Pancreas (tissue), 10 donors: ENCODE results near the gene TIMM17B. TPM values are rescaled to one million over a fixed set of nuclear protein-coding genes. Genes with fewer than 3 reads are reported as not detected.

ENCODE experiments used
- ATAC-seq, 4 donors: fragments of 200-7000 bp; cut with Tn5 transposase; one replicate each; pipeline versions ENCODE4 v1.8.0 to v1.9.1; 2020; ENCODE audit warnings: mild to moderate bottlenecking in 4 of 4, moderate library complexity in 4 of 4
- DNase-seq, 6 donors: peaks; one replicate each; pipeline ENCODE4 v3.0.0-alpha.2; 2020
- FAIRE-seq: peaks from 2 replicates; lab custom pipeline; 2012; peaks lifted over from hg19 to GRCh38; lab: Jason Lieb, UNC
- H3K27ac ChIP-seq, 4 donors: fragments of 200-600 bp; sonication (generic); 1 replicate in 3 of 4; 2 replicates in 1 of 4; pipeline versions ENCODE4 v1.5.0 to v1.8.0; 2020
- H3K27me3 ChIP-seq, 4 donors: fragments of 200-600 bp; one replicate each; pipeline ENCODE4 v1.8.0; 2021
- H3K36me3 ChIP-seq, 3 donors: fragments of 200-600 bp; sonication (generic) in 1 of 3; one replicate each; pipeline versions ENCODE4 v1.5.0 to v1.8.0; 2020 to 2021
- H3K4me1 ChIP-seq, 3 donors: fragments of 200-600 bp; one replicate each; pipeline ENCODE4 v1.8.0; 2021
- H3K4me3 ChIP-seq, 4 donors: fragments of 200-600 bp; sonication (generic) in 2 of 4; one replicate each; pipeline versions ENCODE4 v1.5.0 to v1.8.0; 2020 to 2021
- H3K9me3 ChIP-seq, 4 donors: fragments of 200-600 bp; one replicate each; pipeline ENCODE4 v1.8.0; 2021
- CTCF ChIP-seq, 4 donors: fragments of 200-600 bp; sonication (generic) in 3 of 4; IDR thresholded peaks; one replicate each; pipeline versions ENCODE4 v1.5.0 to v1.8.0; 2021; ENCODE audit warnings: antibody characterized with exemption in 4 of 4
- WGBS, 2 donors: extraction: QIAGEN DNeasy Blood & Tissue Kit; methylation state at CpG; one replicate each; pipeline ENCODE4 v1.1.7; 2013; 5-methylcytosine and 5-hydroxymethylcytosine counted together
- intact Hi-C, 3 donors: fragments of 100-400 bp; cut with DNase I; formaldehyde crosslinking; loops; one replicate each; pipeline versions ENCODE4 v1.11.1 to v1.14.2; 2022
- polyA plus RNA-seq, 2 donors: library from polyadenylated mRNA; stranded (reverse); fragments of 200-250 nt; gene quantifications; one replicate each; pipeline ENCODE4 v1.2.3, GENCODE V29; 2013
- total RNA-seq, 6 donors: library from RNA; stranded (reverse); fragmentation: NEBNext Ultra II Directional in 4 of 6; extraction: Animal tissue kit (Norgen Biotek cat#: 25700) in 4 of 6; gene quantifications; one replicate each; pipeline versions ENCODE4 v1.2.1 to v1.2.4, GENCODE V29; 2021 to 2023
- donor health status: healthy with polysubstance abuse.
- donor health status: DM: no; HTN: no; CAD: no; lungs with moderate emphysema.
- donor health status: DM: no; HTN: no; CAD: no.
- donor health status: control.
- donor health status: control.
- donor health status: Bipolar disorder and iron deficiency.
- donor health status: DM: yes; HTN: yes; CAD: no.
- donor health status: DM: no; HTN: no; CAD: no.
- donor health status: DM: no; HTN: no; CAD: no.
- donor health status: DM: yes; HTN: yes; CAD: no.

TIMM17B gene
- total and polyA plus RNA-seq, 8 donors: 15.7 to 48.9 (median 22.5) TPM

GRCh38 chrX:48939524-48940228 is 42.1 kb upstream of the TIMM17B start:
- Histone ChIP-seq H3K27me3 (no peaks in the 10 kb centered on the region), H3K27ac (no peak overlapping the region), H3K9me3 (no peaks in the 10 kb centered on the region), H3K4me1 (peaks cover 0 to 3% (median 0%) of the 10 kb centered on the region in 3 donors), H3K4me3 (no peak overlapping the region), H3K36me3 (no peaks in the 10 kb centered on the region)
- ATAC-seq (no peak), FAIRE-seq (no peak), DNase-seq (no peak)
- intact Hi-C loops: no loop called here
- 78 to 84% methylated on average over 3 of the region's 3 CpGs for WGBS, 2 donors
- no peak for TF ChIP-seq CTCF (IDR thresholded peaks at IDR 0.05)

GRCh38 chrX:48938721-48939425 is 41.3 kb upstream of the TIMM17B start:
- Histone ChIP-seq H3K4me3 (no peak overlapping the region), H3K27ac (no peak overlapping the region), H3K36me3 (peaks cover 0 to 2% (median 0%) of the 10 kb centered on the region in 3 donors), H3K27me3 (no peaks in the 10 kb centered on the region), H3K9me3 (no peaks in the 10 kb centered on the region), H3K4me1 (peaks cover 0 to 3% (median 0%) of the 10 kb centered on the region in 3 donors)
- FAIRE-seq (no peak), DNase-seq (no peak), ATAC-seq (no peak)
- no peak for TF ChIP-seq CTCF (IDR thresholded peaks at IDR 0.05)
- WGBS, 2 donors: 63 to 85% methylated on average over 1 of the region's 1 CpG
- intact Hi-C loops: no loop called here

- DNase-seq (peak in 1 of 6 donors; percentile 50), FAIRE-seq (no peak), ATAC-seq (peak in 3 of 4 donors; percentile 55 to 64 (median 57))
- TF ChIP-seq CTCF (IDR thresholded peaks at IDR 0.05): no peak
- H3K27me3 ChIP-seq: no peaks in the 10 kb centered on the region
- 64 to 68% methylated on average over 9 of the region's 9 CpGs for WGBS, 2 donors
- no peak overlapping the region for H3K4me3 ChIP-seq
- H3K4me1 ChIP-seq: peaks cover 0 to 3% (median 0%) of the 10 kb centered on the region in 3 donors
- H3K36me3 ChIP-seq: peaks cover 0 to 6% (median 0%) of the 10 kb centered on the region in 3 donors
- peak overlapping the region in 2 of 4 donors; percentile 12 to 23 for H3K27ac ChIP-seq
- intact Hi-C loops: no loop called here
- H3K9me3 ChIP-seq: no peaks in the 10 kb centered on the region
Observed at GRCh38 chrX:48937054-48937907, 39.7 kb upstream of the TIMM17B start.

- 89 to 91% methylated on average over 8 of the region's 8 CpGs for WGBS, 2 donors
- intact Hi-C loops: no loop called here
- no peak for DNase-seq
- FAIRE-seq: no peak
- Histone ChIP-seq H3K4me1 (peaks cover 0 to under 1% (median 0%) of the 10 kb centered on the region in 3 donors), H3K36me3 (peaks cover 0 to 6% (median 0%) of the 10 kb centered on the region in 3 donors), H3K4me3 (no peak overlapping the region), H3K9me3 (no peaks in the 10 kb centered on the region), H3K27ac (no peak overlapping the region), H3K27me3 (no peaks in the 10 kb centered on the region)
- no peak for ATAC-seq
- no peak for TF ChIP-seq CTCF (IDR thresholded peaks at IDR 0.05)
Observed at GRCh38 chrX:48936429-48937053, 39.0 kb upstream of the TIMM17B start.
